Gastroesophageal sphincter (tissue), 3 donors: ENCODE data around the gene PCBD1.

ENCODE experiments used
- CTCF ChIP-seq, 4 experiments: fragments of 200-600 bp in 2 of 4; fragments of 450-650 bp in 2 of 4; sonication (generic) in 1 of 4; IDR thresholded peaks; one replicate each; pipeline ENCODE4 v1.5.1; 2017 to 2019; ENCODE audit warnings: antibody characterized with exemption in 4 of 4, mild to moderate bottlenecking in 2 of 4, moderate library complexity in 2 of 4
- POLR2A ChIP-seq, 2 donors: fragments of 450-650 bp; IDR thresholded peaks; one replicate each; pipeline ENCODE4 v1.6.1; 2017; ENCODE audit warnings: antibody characterized with exemption in 2 of 2, mild to moderate bottlenecking in 2 of 2, moderate library complexity in 1 of 2
- POLR2AphosphoS5 ChIP-seq: sonication (generic); formaldehyde crosslinking; IDR thresholded peaks from one replicate; pipeline ENCODE4 v1.6.1; 2017; ENCODE audit warnings: antibody characterized with exemption

- no peak for TF ChIP-seq CTCF (IDR thresholded peaks at IDR 0.05)
- TF ChIP-seq POLR2AphosphoS5 = no peak
- TF ChIP-seq POLR2A (IDR thresholded peaks at IDR 0.05) = no peak
These were observed 31.9 kb downstream of the PCBD1 start for GRCh38 chr10:70856454-70856853.
